ENCODE results near the gene HMCN1.

- TF ChIP-seq ZNF274 (IDR thresholded peaks at IDR 0.05; ENCODE audit: low read depth, low read length) (no peak), SUZ12 (IDR thresholded peaks at IDR 0.05; ENCODE audit: extremely low read depth, insufficient read depth, insufficient read length) (no peak)
These were observed 119.5 kb downstream of the HMCN1 start for GRCh38 chr1:185853739-185854138.

All from NT2/D1 (cell line).